Stimulated activated CD8-positive, alpha-beta memory T cell treated with anti-CD3 and anti-CD28 coated beads, Interleukin-7, amount 100 ng/mL, for 48 hours (primary cell): Measurements from ENCODE around the gene ABHD12.

Source experiments
- DNase-seq, 2 donors: peaks; one replicate each; pipeline ENCODE4 v3.0.0-alpha.2; 2020; ENCODE audit warnings: low read depth in 1 of 2; ENCODE audit errors: extremely low read depth in 1 of 2

Gene ABHD12

DNA sequence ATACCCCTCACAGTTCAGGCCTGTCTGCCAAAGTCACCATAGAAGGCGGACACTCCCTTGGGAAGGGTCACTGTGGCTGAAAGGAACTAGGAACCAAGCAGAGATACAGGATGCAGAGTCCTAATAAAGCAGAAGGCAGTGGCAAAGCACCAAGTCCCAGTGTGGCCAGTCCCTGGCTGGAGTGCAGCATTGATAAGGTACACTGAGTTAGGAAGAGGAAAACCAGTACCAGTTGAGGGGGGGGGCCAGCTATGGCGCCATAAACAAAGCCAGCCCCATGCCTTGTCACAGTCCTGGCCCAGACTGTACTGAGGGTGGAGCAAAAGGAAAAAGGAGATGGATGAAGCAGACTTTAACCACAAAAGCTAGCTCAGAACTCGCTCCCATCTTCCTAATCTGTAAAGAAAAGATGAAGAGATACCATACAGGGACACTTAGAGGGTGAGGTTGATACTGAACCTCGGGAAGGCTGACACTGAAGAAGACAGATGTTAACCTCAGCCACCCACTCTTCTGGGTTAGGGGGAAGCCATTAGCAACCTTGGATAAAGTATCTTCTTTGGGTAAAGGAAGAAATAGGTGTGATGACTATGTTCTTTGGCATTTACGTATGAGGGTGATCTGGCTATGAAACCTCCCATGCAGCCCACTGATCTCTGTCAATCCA lies 7.8 kb downstream of the ABHD12 start:
- DNase-seq = no peak

DNA sequence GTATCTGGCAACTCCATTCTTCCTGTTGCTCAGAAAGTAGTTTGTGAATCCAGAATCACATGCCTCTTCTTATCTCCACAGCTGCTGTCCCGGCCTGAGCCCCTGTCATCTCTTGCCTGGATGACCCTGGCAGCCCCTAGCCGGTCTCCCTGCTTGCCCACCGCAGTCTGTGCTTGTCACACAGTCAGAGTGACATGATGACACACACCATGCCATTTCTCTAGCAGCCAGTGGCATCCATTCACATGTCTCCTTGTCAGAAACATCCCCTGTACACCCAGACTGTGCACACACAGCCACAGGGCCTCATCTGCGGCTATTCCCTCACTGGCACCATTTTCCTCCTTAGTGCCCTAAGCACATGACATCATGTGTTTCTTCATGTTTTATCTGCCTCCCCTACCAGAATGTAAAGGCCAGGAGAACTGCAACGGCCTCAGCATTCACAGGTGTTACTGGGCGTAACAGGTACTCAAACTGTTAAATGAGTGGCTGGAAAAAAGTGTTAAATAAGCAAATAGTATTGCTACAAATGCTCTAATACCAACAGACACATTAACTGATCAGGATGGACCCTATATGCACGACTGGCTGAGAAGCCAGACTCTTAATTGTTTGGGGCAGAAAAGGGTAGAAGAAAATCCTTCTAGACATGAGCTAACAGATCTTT lies 9.6 kb downstream of the ABHD12 start:
- no peak for DNase-seq

DNA sequence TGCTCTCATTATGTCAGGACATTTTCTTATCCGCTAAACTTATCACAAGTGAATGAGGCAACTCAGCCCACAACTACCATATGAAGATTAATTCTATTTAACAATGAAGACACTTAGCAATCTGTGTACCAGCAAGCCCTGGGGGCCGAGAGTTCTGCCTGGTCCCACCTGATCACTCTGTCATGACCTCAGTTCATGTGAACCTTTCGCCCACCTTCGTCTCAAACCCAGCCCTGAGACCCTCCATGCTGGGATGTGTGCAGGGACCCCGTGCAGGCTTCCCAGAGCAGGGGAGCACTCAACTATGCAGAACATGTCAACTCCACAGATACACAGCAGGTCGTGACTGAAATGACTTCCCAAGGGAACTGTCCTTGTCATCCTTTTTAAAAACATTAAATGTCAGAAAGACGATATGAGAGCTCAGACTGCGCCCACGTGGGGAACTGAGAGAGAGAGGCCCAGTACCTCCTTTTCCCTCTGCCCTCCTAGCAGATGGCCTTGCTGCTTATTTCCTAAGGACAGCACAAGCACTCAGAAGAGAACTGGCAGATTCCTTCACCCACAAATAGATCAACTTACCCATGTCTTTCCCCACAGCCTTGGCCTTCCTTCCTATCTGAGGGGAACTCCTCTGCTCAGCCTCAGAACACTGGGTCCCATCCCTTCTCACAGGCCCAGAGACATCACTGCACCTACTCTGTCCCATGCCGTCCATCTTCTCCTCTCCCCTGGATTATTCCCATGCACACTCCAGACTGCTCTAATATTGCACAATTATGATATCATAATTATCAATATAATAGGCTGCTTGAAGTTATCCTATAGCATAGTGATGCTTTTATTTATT lies 11.5 kb downstream of the ABHD12 start:
- no peak for DNase-seq

DNA sequence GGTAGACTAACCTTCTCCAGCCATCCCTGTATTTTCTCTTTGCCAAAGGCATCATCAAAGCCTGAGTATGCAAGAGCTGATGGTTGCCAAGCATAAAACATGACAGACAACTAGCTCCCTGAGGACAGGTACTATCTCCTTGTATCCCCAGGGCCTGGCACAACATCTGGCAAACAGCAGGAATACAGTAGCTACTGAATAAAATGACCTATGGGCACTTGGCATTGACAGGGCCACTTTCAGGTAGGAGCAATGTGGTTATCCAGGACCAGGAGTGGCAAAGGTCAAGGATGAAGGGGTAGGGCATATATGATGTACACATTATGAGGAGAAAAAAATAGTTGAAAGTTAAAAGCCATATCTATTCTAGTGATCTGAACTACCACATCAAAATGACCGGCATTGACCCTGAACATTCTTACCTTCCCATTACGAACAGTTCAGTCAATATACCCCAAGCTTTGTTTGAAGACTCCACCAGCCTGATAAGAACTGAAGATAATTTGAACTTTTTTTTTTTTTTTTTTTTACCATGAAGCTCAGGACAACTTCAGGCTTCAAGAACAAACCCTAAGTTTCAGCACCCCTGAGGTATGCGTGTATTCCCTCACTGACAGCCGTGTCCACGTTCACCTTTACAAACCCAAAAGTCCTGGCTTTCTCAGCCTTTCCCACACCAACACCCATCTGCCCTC lies 12.3 kb downstream of the ABHD12 start:
- DNase-seq = no peak

DNA sequence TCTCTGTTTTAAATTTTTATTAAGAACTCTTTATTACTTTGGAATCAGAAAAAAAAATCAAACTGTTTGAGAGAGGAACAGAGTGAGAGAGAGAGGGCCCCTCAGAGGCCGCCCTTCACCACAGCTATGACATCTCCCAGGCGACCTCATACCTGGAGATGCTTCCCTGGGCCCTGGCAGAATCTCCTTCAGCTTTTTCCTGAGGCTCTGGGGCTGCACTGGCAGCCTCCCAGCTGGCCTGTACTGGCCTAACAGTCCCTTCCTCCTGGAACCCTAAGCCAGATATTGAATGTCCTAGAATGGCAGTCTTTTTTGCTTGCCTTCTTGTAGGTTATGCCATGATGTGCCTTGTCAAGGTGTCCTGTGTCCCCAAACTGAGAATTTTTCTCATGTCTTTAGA lies 13.7 kb downstream of the ABHD12 start:
- no peak for DNase-seq

DNA sequence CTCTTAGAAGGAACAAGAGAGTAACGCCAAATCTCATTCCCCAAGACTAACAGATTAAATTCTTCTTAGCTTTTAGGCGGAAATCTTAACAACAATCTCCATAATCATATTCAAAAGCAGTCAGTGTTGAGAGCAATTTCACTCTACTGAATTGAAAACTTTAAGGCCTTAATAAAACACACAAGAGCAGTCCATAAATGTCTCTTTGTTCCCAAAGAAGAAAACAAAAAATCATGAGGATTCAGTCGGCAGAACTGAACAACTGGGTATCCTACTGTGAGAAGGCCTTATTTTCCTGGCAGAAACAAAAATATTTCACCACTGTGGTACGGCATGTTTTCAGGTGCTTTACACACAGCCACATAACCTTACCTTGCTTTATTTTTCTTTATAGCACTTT lies 14.4 kb downstream of the ABHD12 start:
- DNase-seq = no peak

DNA sequence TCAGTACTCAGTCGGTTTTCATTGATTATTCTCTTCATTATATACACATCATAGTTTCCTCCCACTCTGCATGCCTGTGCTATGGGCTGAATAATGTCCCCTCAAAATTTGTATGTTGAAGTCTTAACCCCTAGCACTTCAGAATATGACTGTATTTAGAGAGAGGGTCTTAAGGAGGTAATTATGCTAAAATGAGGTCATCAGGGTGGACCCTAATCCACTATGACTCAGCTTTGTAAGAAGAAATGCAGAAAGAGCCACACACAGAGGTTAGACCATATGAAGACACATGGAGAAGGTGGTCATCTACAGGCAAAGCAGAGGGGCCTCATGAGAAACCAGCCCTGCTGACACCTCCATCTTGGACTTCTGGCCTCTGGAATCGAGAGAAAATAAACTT lies 15.8 kb downstream of the ABHD12 start:
- DNase-seq = no peak

DNA sequence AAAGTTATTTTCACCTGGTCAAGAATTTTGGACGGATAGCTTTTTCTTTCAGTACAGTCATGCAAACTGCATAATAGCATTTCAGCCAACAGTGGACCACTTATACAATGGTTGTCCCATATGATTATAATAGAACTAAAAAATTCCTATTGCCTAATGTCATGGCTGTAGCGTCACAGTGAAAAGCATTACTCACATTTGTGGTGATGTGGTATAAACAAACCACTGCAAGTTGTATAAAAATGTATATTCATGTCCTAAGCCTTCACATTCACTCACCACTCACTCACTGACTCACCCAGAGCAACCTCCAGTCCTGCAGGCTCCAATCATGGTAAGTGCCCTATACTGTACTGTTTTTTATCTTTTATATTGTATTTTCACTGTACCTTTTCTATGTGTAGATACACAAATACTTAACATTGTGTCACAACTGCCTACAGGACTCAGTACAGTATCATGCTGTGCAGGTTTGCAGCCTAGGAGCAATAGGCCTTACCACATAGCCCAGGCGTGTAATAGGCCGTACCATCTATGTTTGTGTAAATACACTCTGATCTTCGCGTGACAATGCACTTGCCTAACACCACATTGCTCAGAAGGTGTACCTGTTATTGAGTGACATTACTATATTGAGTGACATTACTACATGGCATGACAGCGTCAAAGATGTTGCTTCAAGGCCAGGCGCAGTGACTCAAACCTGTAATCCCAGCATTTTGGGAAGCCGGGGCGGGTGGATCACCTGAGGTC lies 17.9 kb downstream of the ABHD12 start:
- DNase-seq = no peak

DNA sequence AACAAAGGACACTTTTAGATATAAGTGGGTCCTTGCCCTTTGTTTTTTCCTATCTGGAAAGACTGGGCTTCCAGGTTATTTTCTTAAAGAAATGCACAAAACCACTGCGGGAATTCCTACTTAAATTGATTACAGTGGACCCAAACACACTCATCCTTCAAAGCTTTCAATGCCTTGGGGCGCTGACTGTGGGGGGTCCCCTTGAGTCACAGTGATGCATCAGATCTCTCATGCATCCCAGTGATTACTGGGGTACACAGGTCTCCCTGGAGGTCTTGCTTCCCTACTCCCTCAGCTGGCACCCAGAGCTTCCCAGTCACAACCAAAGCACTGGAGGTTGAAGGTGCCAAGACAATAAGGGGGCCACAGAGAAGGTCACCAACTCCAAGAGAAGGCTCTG lies 20.7 kb downstream of the ABHD12 start:
- DNase-seq = no peak

DNA sequence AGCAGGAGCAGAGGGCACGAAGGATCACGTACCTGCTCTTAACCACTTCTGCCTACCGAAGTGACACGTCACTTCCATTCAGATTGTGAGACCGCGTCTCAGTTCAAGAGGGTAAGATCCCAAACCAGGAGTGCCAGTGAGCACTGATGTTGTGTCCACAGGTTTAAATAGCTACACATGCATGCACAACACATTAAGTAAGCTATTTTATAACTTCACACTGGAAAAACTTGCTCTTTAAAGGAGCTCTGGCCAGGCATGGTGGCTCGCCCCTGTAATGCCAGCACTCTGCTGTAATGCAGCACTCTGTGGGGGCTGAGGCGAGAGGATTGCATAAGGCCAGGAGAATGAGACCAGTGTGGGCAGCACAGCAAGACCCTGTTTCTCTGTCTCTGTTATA lies 21.1 kb downstream of the ABHD12 start:
- no peak for DNase-seq

DNA sequence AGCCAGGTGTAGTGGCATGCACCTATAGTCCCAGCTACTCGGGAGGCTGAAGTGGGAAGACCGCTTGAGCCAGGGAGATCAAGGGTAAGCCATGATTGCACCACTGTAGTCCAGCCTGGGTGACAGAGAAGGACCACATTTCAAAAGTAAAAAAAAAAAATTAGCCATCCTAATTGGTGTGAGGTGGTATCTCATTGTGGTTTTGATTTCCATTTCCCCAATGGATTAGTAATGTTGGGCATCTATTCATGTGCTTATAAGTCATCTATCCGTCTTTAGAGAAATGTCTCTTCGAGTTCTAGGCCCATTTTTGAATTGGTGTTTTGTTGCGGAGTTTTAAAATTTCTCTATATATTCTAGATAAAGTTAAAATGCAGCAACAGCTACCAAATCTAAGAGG lies 21.7 kb downstream of the ABHD12 start:
- DNase-seq = no peak

DNA sequence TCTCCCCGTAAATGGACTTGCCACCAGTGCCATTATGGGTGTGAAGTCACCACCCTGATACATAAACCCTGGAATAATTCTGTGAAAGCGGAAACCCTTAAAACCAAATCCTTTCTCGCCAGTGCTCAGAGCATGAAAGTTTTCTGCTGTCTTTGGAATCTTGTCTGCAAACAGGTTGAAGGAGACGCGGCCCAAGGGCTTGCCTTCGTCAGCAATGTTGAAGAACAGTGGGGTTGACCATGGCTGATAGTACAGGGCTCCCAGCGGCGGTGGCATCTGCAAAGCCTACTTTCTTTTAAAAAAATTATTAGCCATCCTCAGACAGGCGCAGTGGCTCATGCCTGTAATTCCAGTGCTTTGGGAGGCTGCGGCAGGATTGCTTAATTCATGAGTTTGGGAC lies 22.1 kb downstream of the ABHD12 start:
- DNase-seq = no peak

DNA sequence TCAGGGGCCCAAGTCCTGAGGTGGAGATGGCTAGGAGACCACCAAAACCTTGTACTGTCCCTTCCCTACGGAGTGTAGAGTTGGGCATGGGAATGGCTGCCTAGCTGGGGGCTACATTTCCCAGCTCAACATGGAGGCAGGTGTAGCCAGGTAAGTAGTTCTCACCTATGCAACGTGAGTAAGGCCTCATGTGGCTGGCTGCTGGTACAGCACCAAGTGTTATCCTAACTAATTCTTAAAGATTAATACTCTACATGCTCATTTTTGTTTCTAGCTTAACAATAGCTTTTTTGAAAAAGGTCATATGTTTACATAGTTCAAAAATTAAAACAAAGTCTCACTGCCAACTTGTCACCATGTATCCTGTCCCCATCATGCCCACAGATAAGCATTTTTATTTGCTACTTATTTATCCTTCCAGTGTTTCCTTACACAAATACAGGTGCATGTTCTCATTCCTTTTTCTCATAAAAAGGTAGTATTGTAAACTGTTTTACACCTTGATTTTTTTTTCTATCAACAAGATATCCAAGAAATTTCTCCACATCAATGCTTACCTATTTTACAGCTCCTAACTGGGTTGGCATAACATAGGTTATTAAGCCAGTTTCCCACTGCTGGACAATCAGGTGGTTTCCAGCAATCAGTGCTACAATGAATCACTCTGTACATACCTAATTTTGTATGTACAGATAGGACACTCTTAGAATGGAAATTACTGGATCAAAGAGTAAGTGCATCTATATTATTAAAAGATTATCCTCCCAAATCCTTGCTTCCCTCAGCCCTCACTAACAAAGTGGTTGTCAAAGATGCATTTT lies 25.5 kb downstream of the ABHD12 start:
- DNase-seq = no peak

DNA sequence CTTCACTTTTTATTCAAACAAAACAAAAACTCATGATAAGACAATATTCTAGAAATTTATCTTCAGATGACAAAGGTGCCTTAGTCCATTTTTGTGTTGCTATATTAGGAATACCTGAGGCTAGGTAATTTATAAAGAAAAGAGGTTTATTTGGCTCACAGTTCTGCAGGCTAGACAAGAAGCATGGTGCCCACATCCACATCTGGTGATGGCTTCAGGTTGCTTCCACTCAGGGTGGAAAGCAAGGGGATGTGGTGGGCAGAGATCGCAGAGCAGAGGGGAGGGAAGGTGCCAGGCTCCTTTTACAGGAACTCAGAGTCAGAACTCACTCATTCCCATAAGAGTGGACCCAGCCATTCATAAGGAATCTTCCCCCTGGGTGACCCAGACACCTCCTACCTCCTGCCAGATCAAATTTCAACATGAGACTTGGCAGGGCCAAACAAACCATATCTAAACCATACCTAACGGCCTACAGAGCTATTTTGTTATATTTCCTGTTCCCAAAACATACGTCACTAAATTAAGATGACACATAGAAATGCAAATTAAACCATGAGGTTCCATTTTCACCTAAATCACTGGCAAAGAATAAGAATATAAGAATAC lies 26.4 kb downstream of the ABHD12 start:
- DNase-seq = no peak

DNA sequence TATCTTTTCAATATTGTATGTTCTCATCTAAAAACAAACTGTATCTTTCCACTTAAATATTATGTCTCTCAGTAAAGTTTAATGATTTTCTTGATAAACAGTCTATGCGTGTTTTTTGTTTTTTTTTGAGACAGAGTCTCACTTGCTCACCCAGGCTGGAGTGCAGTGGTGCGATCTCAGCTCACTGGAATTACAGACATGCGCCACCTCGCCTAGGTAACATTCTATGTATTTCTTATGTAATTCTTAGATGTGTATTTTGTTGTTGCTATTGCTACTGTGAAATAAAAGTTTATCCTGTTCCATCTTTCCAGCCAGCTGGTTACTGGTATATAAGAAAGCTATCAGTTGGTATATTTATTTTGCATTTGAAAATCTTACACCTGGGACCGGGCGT lies 29.4 kb downstream of the ABHD12 start:
- DNase-seq = no peak

DNA sequence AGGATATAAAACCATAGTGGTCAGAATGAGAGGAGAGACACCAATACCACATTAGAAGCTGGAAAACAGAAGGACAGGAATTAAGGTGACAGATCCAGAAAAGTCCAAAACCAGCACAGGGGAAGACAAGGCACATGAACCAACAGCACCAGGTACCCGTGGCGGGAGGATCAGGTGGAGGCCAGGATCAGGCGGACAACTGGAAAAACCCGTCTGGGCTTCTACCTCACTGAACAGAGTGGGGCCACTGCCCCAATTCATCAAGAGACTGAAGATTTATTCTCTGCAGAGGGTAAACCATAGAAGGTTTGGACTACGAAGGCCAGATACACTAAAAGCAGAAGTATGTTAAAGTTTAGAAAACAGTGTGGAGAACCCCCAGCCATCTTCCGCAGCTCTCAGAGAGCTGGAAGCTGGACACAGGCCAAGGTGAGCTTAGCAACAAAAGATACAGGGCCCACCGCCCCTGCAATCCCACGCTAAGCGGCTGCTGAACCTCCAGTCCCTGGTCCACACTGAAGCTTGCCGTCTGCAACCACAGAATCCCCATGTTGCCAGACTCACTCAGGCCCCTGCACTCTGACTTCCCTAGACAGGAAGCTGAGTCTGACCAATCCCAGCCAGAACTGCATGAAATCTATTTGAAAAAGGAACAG lies 29.9 kb downstream of the ABHD12 start:
- no peak for DNase-seq

DNA sequence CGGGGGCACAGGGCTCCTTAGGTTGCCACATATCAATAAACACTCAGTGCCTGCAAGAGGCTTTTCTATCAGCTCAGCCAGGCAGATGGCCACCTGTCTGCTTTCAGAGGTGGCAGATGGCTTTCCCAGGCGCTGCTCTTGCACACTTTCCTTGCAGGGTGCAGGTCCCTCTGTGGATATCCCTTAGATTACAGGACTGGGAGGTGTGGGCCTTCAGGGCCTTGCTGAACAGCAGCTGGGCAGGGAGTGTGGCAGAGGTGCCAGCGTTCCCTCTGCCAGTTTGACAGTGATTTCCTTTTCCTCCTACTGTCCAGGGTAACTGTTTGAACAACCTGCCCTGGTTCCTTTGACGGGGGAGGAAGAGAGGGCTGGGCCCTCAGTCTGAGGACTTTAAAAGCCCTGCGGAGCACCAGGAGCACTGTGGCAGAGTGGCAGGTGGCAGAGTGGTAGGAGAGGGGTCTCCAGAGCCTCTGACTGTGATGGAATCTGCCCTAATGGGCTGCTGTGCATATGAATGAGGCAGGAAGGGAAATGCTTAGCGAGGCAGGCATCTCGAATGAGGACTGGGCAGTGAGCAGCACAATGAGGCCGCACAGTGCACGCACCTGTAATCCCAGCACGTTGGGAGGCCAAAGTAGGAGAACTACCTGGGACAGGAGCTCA lies 34.2 kb downstream of the ABHD12 start:
- DNase-seq = no peak

DNA sequence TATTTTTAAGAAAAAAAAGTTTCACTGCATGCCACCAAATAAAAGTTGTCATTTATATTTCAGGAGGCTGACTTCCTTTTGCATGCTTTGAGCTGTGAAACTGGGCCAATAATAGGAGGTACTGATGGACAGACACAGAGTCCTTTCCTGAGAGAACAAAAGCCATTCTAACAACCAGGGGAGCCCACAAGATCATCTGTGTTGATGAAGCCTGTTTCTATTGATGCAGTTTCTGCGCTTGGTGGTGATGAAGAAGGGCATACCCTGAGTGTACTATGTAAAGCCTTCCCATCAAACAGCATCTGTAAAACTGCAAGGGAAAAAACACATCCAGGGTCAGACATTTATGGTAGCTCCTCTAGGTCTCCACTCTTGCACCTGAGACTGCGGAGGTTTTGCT lies 34.8 kb downstream of the ABHD12 start:
- DNase-seq = no peak
